Measurements from ENCODE around the gene TRPM1.

Gene TRPM1

GRCh38 chr15:31020542-31020941 is 81.0 kb downstream of the TRPM1 start:
- no peak for DNase-seq (ENCODE audit: low read depth in 4 of 4, low spot score in 1 of 4)

- DNase-seq (ENCODE audit: low read depth in 4 of 4, low spot score in 1 of 4), result no peak
Observed at GRCh38 chr15:31019986-31020385, 81.5 kb downstream of the TRPM1 start.

- no peak for DNase-seq (ENCODE audit: low read depth in 4 of 4, low spot score in 1 of 4)
Observed at GRCh38 chr15:31017311-31017710, 84.2 kb downstream of the TRPM1 start.

GRCh38 chr15:31016446-31016915 is 85.0 kb downstream of the TRPM1 start:
- DNase-seq (ENCODE audit: low read depth in 4 of 4, low spot score in 1 of 4), result no peak

- DNase-seq (ENCODE audit: low read depth in 4 of 4, low spot score in 1 of 4), result no peak
Observed at GRCh38 chr15:31014608-31014925, 87.0 kb downstream of the TRPM1 start.

- no peak for DNase-seq (ENCODE audit: low read depth in 4 of 4, low spot score in 1 of 4)
Observed at GRCh38 chr15:31013863-31014607, 87.5 kb downstream of the TRPM1 start.

DNA sequence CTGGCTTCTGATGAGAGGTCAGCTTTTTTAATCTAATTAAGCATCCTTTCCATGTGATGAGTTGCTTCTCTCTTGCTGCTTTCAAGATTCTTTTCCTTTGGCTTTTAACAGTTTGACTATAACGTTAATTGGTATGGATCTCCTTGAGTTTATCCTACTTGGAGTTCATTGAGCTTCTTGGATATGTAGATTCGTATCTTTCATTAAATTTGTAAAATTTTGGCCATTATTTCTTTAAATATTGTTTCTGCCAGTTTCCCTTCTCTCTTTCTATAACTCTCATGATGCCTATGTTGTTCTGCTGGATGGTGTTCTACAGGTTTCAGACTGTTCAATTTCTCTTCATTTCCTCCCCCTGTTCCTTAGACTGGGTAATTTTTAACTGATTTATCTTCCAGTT is 89.1 kb downstream of the TRPM1 start:
- no peak for DNase-seq (ENCODE audit: low read depth in 4 of 4, low spot score in 1 of 4)

GRCh38 chr15:31010036-31010435 is 91.5 kb downstream of the TRPM1 start:
- no peak for DNase-seq (ENCODE audit: low read depth in 4 of 4, low spot score in 1 of 4)

GRCh38 chr15:31005660-31006059 is 95.9 kb downstream of the TRPM1 start:
- no peak for DNase-seq (ENCODE audit: low read depth in 4 of 4, low spot score in 1 of 4)

GRCh38 chr15:31004220-31004733 is 97.2 kb downstream of the TRPM1 start:
- no peak for DNase-seq (ENCODE audit: low read depth in 4 of 4, low spot score in 1 of 4)

GRCh38 chr15:31001702-31002101 is 99.8 kb downstream of the TRPM1 start:
- no peak for DNase-seq (ENCODE audit: low read depth in 4 of 4, low spot score in 1 of 4)

GRCh38 chr15:30999729-31000128 is 101.8 kb downstream of the TRPM1 start:
- DNase-seq (ENCODE audit: low read depth in 4 of 4, low spot score in 1 of 4), result no peak

DNA sequence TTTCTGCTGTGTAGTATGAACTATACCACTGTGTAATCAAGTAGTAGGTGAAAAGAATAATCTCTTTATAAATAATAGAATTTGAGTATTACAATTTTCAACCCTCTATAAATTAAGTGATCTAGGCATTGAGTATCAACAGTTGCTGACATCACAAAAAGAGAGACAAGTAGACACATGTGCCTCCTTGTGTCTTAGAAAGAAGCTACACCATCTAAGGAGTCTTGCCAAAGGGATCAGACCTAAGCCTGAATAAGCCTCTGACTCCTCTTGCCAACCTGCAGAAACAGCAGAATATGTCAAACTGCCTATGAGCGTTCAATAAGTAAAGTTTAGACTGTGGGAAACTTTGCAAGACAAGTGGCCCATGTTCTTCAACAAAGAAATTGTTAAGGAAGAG is 104.3 kb downstream of the TRPM1 start:
- no peak for DNase-seq (ENCODE audit: low read depth in 4 of 4, low spot score in 1 of 4)

- no peak for DNase-seq (ENCODE audit: low read depth in 4 of 4, low spot score in 1 of 4)
Observed at GRCh38 chr15:30992249-30992864, 109.2 kb downstream of the TRPM1 start.

GRCh38 chr15:30991255-30992235 is 110.0 kb downstream of the TRPM1 start, which contains the start of gene MTMR10:
Gene MTMR10 (minus strand): TSS chr15:30991628. CDS start chr15:30991506, 122 bp downstream.
- DNase-seq (ENCODE audit: low read depth in 4 of 4, low spot score in 1 of 4), result peak; percentile 30 to 64 (median 46)

- DNase-seq (ENCODE audit: low read depth in 4 of 4, low spot score in 1 of 4), result peak in 1 of 4 experiments; percentile 6
Observed at GRCh38 chr15:30990446-30991254, 110.9 kb downstream of the TRPM1 start.

GRCh38 chr15:30990036-30990435 is 111.5 kb downstream of the TRPM1 start:
- DNase-seq (ENCODE audit: low read depth in 4 of 4, low spot score in 1 of 4), result no peak

- DNase-seq (ENCODE audit: low read depth in 4 of 4, low spot score in 1 of 4), result no peak
Observed at GRCh38 chr15:30985081-30985531, 116.4 kb downstream of the TRPM1 start.

- no peak for DNase-seq (ENCODE audit: low read depth in 4 of 4, low spot score in 1 of 4)
Observed at GRCh38 chr15:30984542-30984941, 117.0 kb downstream of the TRPM1 start.

- DNase-seq (ENCODE audit: low read depth in 4 of 4, low spot score in 1 of 4), result no peak
Observed at GRCh38 chr15:30984118-30984517, 117.4 kb downstream of the TRPM1 start.

Measured in stimulated activated CD4-positive, alpha-beta T cell treated with anti-CD3 and anti-CD28 coated beads, Interleukin-1b, Interleukin-23, amount 100 ng/mL, for 24 hours (primary cell).